AG04450 (cell line): ENCODE measurements around the gene PHOSPHO2. TPM values are rescaled to one million over a fixed set of nuclear protein-coding genes. Genes with fewer than 3 reads are reported as not detected.

Experiments
- CTCF ChIA-PET: fragments of 300-600, 350-600 bp; formaldehyde crosslinking; extraction: SDS; loops from one replicate; lab custom pipeline; 2022; ENCODE audit warnings: antibody characterized with exemption, inconsistent platforms; lab: Charles Lee
- POLR2A ChIA-PET: fragments of 350-600 bp; formaldehyde crosslinking; extraction: SDS; loops from one replicate; lab custom pipeline; 2021; ENCODE audit warnings: antibody characterized with exemption, inconsistent platforms; lab: Yijun Ruan, JAX
- DNase-seq: peaks from one replicate; pipeline ENCODE4 v3.0.0-alpha.2; 2011; ENCODE audit warnings: low read depth, low spot score
- H3K27ac ChIP-seq: one replicate; pipeline ENCODE4 v1.5.1; 2012; ENCODE audit warnings: low read depth, low read length, control low read depth
- H3K27me3 ChIP-seq: one replicate; pipeline ENCODE4 v1.6.0; 2012; ENCODE audit warnings: low read length; ENCODE audit not compliant: control insufficient read depth, insufficient read depth
- H3K4me3 ChIP-seq: 2 replicates; pipeline ENCODE4 v1.5.1; 2011; ENCODE audit warnings: mild to moderate bottlenecking, low read depth, low read length, control low read depth
- H3K9me3 ChIP-seq: 2 replicates; pipeline ENCODE4 v1.5.1; 2012; ENCODE audit warnings: low read length; ENCODE audit not compliant: control insufficient read depth, insufficient read depth
- polyA plus RNA-seq: library from polyadenylated mRNA; depleted of rRNA; stranded (reverse); fragments of >200 nt; gene quantifications from 2 replicates; pipeline ENCODE4 v1.2.3, GENCODE V29; 2011
- TF ChIP-seq, protein P1 (sequence below): IDR thresholded peaks from 2 replicates; pipeline ENCODE4 v1.5.1; 2011; ENCODE audit warnings: low read depth, low read length, control low read depth, inconsistent platforms

PHOSPHO2 gene
- polyA plus RNA-seq, 1 experiment, result 1.9 TPM

DNA sequence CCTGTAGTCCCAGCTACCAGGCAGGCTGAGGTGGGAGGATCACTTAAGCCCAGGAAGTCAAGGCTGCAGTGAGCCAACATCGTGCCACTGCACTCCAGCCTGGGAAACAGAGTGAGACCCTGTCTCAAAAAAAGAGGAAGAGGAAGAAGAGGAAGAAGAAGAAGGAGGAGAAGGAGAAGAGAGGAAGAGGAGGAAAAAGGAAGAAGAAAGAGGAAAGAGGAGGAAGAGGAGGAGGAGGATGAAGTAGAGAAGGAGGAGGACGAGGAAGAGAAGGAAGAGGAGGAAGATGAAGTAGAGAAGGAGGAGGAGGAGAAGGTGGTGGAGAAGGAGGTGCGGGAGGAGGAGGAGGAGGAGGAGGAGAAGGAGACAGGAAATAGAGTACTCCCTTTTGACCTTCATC lies 38.1 kb upstream of the PHOSPHO2 start:
- POLR2A ChIA-PET, result interaction anchor here (0.6 kb wide), 1 partner anchor 12 kb away, joined by 3 read pairs; no protein-coding TSS in a partner anchor
- no peak overlapping the region for H3K4me3 ChIP-seq
- CTCF ChIA-PET, result no interaction called here
- H3K9me3 ChIP-seq, result no peaks in the 10 kb centered on the region
- no peak for DNase-seq
- no peak overlapping the region for H3K27ac ChIP-seq
- H3K27me3 ChIP-seq, result peaks cover under 1% of the 10 kb centered on the region
- TF ChIP-seq, protein P1, sequence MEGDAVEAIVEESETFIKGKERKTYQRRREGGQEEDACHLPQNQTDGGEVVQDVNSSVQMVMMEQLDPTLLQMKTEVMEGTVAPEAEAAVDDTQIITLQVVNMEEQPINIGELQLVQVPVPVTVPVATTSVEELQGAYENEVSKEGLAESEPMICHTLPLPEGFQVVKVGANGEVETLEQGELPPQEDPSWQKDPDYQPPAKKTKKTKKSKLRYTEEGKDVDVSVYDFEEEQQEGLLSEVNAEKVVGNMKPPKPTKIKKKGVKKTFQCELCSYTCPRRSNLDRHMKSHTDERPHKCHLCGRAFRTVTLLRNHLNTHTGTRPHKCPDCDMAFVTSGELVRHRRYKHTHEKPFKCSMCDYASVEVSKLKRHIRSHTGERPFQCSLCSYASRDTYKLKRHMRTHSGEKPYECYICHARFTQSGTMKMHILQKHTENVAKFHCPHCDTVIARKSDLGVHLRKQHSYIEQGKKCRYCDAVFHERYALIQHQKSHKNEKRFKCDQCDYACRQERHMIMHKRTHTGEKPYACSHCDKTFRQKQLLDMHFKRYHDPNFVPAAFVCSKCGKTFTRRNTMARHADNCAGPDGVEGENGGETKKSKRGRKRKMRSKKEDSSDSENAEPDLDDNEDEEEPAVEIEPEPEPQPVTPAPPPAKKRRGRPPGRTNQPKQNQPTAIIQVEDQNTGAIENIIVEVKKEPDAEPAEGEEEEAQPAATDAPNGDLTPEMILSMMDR, result no peak

- no peak overlapping the region for H3K4me3 ChIP-seq
- TF ChIP-seq, protein P1, result no peak
- CTCF ChIA-PET, result no interaction called here
Measured at GRCh38 chr2:169658877-169659276, 35.4 kb upstream of the PHOSPHO2 start.

GRCh38 chr2:169659320-169659719 lies 34.9 kb upstream of the PHOSPHO2 start:
- H3K27me3 ChIP-seq, result peaks cover 3% of the 10 kb centered on the region
- ChIA-PET CTCF (no interaction called here), POLR2A (no interaction called here)
- H3K9me3 ChIP-seq, result no peaks in the 10 kb centered on the region
- H3K27ac ChIP-seq, result no peak overlapping the region
- DNase-seq, result no peak
- no peak overlapping the region for H3K4me3 ChIP-seq
- TF ChIP-seq, protein P1, result no peak

More at GRCh38 chr2:169658877-169659276, 35.4 kb upstream of the PHOSPHO2 start:
- H3K27ac ChIP-seq, result no peak overlapping the region
- no peak for DNase-seq
- POLR2A ChIA-PET, result no interaction called here
- peaks cover 3% of the 10 kb centered on the region for H3K27me3 ChIP-seq
- no peaks in the 10 kb centered on the region for H3K9me3 ChIP-seq

DNA sequence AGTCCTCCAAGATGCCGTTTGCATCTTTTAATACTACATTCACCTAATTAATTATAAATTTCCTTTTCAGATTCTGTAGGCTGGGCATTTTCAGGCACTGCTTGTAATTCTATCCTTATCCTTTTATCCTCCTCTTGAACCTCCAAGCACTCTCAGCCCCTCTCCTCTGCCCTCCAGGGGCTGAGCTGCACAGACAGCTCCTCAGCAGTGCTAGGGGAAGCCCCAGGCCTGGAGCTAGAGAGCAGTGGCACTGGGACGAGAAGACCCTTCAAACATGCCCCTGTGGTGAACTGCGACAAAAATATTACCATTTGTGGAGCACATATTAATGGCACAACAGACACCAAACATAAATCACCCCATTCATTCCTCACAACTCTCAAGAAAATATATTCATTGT lies 33.0 kb upstream of the PHOSPHO2 start:
- no peak overlapping the region for H3K27ac ChIP-seq
- TF ChIP-seq, protein P1, result no peak
- DNase-seq, result no peak
- H3K9me3 ChIP-seq, result no peaks in the 10 kb centered on the region
- no peak overlapping the region for H3K4me3 ChIP-seq
- ChIA-PET CTCF (no interaction called here), POLR2A (no interaction called here)
- peaks cover 3% of the 10 kb centered on the region for H3K27me3 ChIP-seq

GRCh38 chr2:169662744-169663143 lies 31.5 kb upstream of the PHOSPHO2 start:
- peaks cover 3% of the 10 kb centered on the region for H3K27me3 ChIP-seq
- DNase-seq, result no peak
- no peak overlapping the region for H3K4me3 ChIP-seq
- TF ChIP-seq, protein P1, result no peak
- no peak overlapping the region for H3K27ac ChIP-seq
- ChIA-PET CTCF (interaction anchor here (0.5 kb wide), 1 partner anchor 19 kb away, joined by 3 read pairs; no protein-coding TSS in a partner anchor), POLR2A (no interaction called here)
- H3K9me3 ChIP-seq, result no peaks in the 10 kb centered on the region
